Right atrium auricular region (tissue), 2 donors: ENCODE measurements around the gene FAF1. TPM values are rescaled to one million over a fixed set of nuclear protein-coding genes. Genes with fewer than 3 reads are reported as not detected.

ENCODE experiments used
- DNase-seq: peaks from one replicate; pipeline ENCODE4 v3.0.0-alpha.2; 2019; ENCODE audit warnings: low spot score
- H3K27ac ChIP-seq, 2 donors: fragments of 200-600 bp; sonication (generic); 1 replicate in 1 of 2; 2 replicates in 1 of 2; pipeline ENCODE4 v1.5.1; 2016 to 2019
- H3K27me3 ChIP-seq, 2 donors: fragments of 200-600 bp; sonication (generic); one replicate each; pipeline versions ENCODE4 v1.5.1 to v1.6.0; 2017 to 2019
- H3K36me3 ChIP-seq: fragments of 200-600 bp; sonication (generic); one replicate; pipeline ENCODE4 v1.5.1; 2016
- H3K4me1 ChIP-seq, 2 donors: fragments of 200-600 bp; sonication (generic); one replicate each; pipeline versions ENCODE4 v1.5.1 to v1.6.0; 2017 to 2019
- H3K4me3 ChIP-seq, 2 donors: fragments of 200-600 bp; sonication (generic); 1 replicate in 1 of 2; 2 replicates in 1 of 2; pipeline ENCODE4 v1.5.1; 2017 to 2019; ENCODE audit warnings: mild to moderate bottlenecking in 1 of 2, moderate library complexity in 1 of 2
- H3K9me3 ChIP-seq, 2 donors: fragments of 200-600 bp; sonication (generic); one replicate each; pipeline ENCODE4 v1.5.1; 2019
- CTCF ChIP-seq, 2 donors: fragments of 200-600 bp; sonication (generic); IDR thresholded peaks; one replicate each; pipeline ENCODE4 v1.5.1; 2019; ENCODE audit warnings: antibody characterized with exemption in 2 of 2
- total RNA-seq, 2 donors: library from RNA; depleted of rRNA; stranded (reverse); fragments of >200 nt; gene quantifications; one replicate each; pipeline ENCODE4 v1.1.0, GENCODE V29; 2016

Gene FAF1
- total RNA-seq, 2 donors from 2014 or later = 36.1 to 68.8 TPM

GRCh38 chr1:50427086-50427817 is 532.8 kb downstream of the FAF1 start:
- Histone ChIP-seq H3K27ac (no peak overlapping the region), H3K27me3 (peaks cover 68 to 85% of the 10 kb centered on the region in 2 donors), H3K4me3 (no peak overlapping the region), H3K36me3 (no peaks in the 10 kb centered on the region), H3K4me1 (peaks cover 0 to 54% of the 10 kb centered on the region in 2 donors), H3K9me3 (no peaks in the 10 kb centered on the region)
- TF ChIP-seq CTCF (IDR thresholded peaks at IDR 0.05) = no peak
- no peak for DNase-seq

- Histone ChIP-seq H3K4me3 (no peak overlapping the region), H3K9me3 (no peaks in the 10 kb centered on the region), H3K27ac (no peak overlapping the region), H3K4me1 (peaks cover 0 to 56% of the 10 kb centered on the region in 2 donors), H3K27me3 (peaks cover 73 to 90% of the 10 kb centered on the region in 2 donors), H3K36me3 (no peaks in the 10 kb centered on the region)
- TF ChIP-seq CTCF (IDR thresholded peaks at IDR 0.05) = no peak
- no peak for DNase-seq
Observed at GRCh38 chr1:50426702-50427085, 533.4 kb downstream of the FAF1 start.

- no peaks in the 10 kb centered on the region for H3K9me3 ChIP-seq
- H3K27me3 ChIP-seq = peaks cover 77 to 95% of the 10 kb centered on the region in 2 donors
- H3K27ac ChIP-seq = no peak overlapping the region
- H3K4me1 ChIP-seq = peaks cover 0 to 56% of the 10 kb centered on the region in 2 donors
- no peak for TF ChIP-seq CTCF (IDR thresholded peaks at IDR 0.05)
- no peaks in the 10 kb centered on the region for H3K36me3 ChIP-seq
- no peak for DNase-seq
- H3K4me3 ChIP-seq = no peak overlapping the region
Observed at GRCh38 chr1:50426108-50426700, 533.9 kb downstream of the FAF1 start.

GRCh38 chr1:50425376-50426107 is 534.5 kb downstream of the FAF1 start:
- no peaks in the 10 kb centered on the region for H3K36me3 ChIP-seq
- H3K4me1 ChIP-seq = peaks cover 0 to 63% of the 10 kb centered on the region in 2 donors
- H3K27me3 ChIP-seq = peaks cover 76 to 94% of the 10 kb centered on the region in 2 donors
- no peaks in the 10 kb centered on the region for H3K9me3 ChIP-seq
- H3K27ac ChIP-seq = no peak overlapping the region
- no peak for DNase-seq
- no peak overlapping the region for H3K4me3 ChIP-seq
- no peak for TF ChIP-seq CTCF (IDR thresholded peaks at IDR 0.05)

GRCh38 chr1:50424884-50425375 is 535.1 kb downstream of the FAF1 start:
- Histone ChIP-seq H3K4me3 (peak overlapping the region in 1 of 2 donors; percentile 40), H3K27ac (no peak overlapping the region), H3K36me3 (no peaks in the 10 kb centered on the region), H3K4me1 (peaks cover 0 to 67% of the 10 kb centered on the region in 2 donors), H3K9me3 (no peaks in the 10 kb centered on the region), H3K27me3 (peaks cover 70 to 93% of the 10 kb centered on the region in 2 donors)
- no peak for TF ChIP-seq CTCF (IDR thresholded peaks at IDR 0.05)
- no peak for DNase-seq
